ENCODE results near the gene ADAMTS2. TPM values are rescaled to one million over a fixed set of nuclear protein-coding genes. Genes with fewer than 3 reads are reported as not detected.

ADAMTS2 gene
- total RNA-seq, 1 donor from 2014 or later: 0.29 TPM

DNA sequence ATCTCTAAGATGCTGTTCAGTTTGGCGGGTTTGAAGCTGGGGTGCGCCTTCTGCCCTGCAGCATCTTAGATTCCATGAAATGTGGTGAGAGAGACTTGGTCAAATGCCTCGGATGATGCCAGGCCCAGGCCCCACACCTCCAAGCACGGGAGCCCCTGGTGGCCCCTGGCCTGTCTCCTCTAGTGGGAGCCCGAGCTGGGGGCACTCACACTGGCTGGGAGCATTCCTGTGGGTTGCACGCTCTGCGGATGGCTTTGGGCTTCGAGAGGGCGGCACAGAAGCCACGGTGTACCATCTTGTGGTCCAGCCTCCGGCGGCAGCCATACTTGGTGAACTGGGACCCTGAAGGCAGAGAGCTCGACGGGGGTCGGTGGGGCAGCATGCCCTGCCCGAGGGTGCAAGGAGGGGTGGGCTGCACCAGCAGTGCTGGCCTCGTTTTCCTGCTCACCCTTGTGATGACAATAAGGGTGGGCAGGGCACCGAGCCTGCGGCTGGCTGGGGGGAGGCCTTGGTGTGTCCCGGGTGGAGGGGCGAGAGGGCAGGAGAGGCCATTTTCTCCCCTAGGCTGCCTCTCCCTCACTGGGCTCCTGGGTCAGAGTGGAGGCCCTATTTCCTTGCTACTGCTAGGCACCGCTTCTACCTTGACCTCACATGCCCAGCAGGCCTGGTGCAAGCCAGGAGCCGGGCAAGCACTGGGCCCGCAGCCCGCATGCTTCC, 219.3 kb downstream of the ADAMTS2 start:
- no peak overlapping the region for H3K4me3 ChIP-seq (ENCODE audit: low read depth, low read length)
- no peak for DNase-seq (ENCODE audit: low read depth)
- TF ChIP-seq, protein P1, sequence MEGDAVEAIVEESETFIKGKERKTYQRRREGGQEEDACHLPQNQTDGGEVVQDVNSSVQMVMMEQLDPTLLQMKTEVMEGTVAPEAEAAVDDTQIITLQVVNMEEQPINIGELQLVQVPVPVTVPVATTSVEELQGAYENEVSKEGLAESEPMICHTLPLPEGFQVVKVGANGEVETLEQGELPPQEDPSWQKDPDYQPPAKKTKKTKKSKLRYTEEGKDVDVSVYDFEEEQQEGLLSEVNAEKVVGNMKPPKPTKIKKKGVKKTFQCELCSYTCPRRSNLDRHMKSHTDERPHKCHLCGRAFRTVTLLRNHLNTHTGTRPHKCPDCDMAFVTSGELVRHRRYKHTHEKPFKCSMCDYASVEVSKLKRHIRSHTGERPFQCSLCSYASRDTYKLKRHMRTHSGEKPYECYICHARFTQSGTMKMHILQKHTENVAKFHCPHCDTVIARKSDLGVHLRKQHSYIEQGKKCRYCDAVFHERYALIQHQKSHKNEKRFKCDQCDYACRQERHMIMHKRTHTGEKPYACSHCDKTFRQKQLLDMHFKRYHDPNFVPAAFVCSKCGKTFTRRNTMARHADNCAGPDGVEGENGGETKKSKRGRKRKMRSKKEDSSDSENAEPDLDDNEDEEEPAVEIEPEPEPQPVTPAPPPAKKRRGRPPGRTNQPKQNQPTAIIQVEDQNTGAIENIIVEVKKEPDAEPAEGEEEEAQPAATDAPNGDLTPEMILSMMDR (conservative IDR thresholded peaks at IDR 0.05; ENCODE audit: low read depth, low read length): no peak

DNA sequence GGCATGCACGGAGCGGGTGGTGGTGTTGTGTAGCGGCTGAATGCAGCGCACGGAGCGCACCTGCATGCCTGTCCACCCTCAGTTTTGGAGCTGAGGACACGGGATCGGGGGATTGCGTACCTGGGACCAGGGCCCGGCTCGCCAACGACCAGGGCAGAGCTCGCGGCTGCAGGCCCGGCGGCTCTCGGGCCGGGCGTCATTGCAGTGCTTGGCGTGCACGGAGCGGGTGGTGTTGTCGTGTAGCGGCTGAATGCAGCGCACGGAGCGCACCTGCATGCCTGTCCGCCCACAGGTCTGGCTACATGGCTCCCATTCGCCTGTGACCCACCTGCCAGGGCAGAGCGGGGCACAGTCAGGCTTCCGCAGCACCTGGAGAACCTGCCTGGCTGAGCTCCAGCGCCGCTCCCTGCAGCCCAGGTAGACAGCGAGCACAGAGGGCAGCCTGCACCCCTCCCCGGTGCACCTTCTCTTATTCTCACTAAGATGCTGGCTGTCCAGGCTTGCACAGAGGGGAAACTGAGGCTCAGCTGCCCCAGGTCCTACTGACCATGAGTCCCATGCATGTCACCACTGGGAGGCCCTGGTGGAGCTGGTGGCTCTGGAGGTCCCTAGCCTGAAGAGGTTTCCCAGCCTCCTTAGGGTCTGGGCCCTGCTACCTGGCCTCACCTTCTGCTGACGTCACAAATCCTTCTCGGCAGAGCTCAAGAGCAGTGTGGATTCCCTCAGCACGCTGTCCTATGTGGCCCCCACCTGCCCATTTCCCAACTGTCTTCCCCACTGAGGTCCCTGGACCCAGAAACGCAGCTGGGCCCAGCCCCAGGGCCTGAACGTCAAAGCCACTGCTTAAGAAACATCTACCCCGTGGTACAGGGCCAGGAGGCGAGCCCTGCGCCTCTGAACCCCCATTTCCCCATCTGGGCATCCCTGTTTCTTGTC, 220.1 kb downstream of the ADAMTS2 start:
- no peak for DNase-seq (ENCODE audit: low read depth)
- H3K4me3 ChIP-seq (ENCODE audit: low read depth, low read length): no peak overlapping the region
- TF ChIP-seq, protein P1 (conservative IDR thresholded peaks at IDR 0.05; ENCODE audit: low read depth, low read length): no peak

DNA sequence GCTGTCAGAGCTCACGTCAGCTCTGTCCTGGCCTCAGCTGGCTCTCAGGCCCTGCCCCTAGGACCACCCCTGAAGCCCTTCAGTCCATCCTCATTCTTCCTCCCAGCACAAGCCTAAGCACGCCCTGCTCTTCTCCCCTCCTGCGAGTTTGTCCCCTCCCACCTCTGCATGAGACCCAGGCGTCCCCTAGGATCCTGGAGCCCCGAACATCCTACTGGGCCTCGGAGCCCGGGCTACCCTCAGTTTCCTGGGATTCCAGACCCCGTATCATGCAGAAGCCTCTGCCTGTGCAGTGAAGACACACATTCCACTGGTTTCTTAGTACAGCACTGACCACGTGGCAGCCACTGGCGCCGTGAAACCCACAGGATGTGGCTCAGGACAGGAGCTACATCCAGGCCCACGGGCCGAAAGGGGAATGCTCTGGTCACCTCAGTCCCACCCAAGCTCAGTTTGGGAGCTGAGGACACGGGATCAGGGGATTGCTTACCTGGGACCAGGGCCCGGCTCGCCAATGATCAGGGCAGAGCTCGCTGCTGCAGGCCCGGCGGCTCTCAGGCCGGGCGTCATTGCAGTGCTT, 220.9 kb downstream of the ADAMTS2 start:
- no peak for DNase-seq (ENCODE audit: low read depth)
- no peak overlapping the region for H3K4me3 ChIP-seq (ENCODE audit: low read depth, low read length)
- TF ChIP-seq, protein P1 (conservative IDR thresholded peaks at IDR 0.05; ENCODE audit: low read depth, low read length): no peak

DNA sequence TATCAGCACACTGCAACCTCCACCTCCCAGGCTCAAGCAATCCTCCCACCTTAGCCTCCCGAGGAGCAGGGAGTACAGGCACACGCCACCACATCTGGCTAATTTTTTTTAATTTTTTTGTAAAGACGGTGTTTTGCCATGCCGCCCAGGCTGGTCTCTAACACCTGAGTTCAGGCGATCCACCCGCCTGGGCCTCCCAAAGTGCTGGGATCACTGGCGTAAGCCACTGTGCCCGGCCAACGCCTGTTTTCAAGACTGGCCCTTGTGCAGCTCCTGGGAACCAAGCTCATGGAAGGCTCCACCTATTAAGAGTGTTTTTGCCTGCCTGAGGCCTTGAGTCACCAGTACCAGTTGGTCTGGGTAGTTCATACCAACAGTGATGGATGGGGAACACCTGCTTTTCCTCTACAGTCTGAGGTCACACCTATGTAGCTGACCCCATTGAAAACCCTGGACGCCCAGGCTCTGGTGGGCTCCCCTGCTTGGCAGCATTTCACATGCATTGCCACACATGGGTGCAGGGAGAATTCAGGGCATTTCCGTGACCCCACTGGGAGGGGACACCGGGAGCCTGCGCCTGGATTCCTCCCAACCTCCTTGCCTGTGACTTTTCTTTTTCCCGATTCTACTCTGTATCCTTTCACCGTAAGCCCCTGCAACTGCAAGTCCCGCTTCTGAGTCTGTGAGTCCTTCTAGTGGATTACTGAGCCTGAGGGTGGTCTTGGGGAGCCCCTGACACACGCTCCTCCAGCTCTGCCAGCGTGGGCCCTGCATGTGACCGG, 221.6 kb downstream of the ADAMTS2 start:
- no peak overlapping the region for H3K4me3 ChIP-seq (ENCODE audit: low read depth, low read length)
- no peak for DNase-seq (ENCODE audit: low read depth)
- TF ChIP-seq, protein P1 (conservative IDR thresholded peaks at IDR 0.05; ENCODE audit: low read depth, low read length): no peak

DNA sequence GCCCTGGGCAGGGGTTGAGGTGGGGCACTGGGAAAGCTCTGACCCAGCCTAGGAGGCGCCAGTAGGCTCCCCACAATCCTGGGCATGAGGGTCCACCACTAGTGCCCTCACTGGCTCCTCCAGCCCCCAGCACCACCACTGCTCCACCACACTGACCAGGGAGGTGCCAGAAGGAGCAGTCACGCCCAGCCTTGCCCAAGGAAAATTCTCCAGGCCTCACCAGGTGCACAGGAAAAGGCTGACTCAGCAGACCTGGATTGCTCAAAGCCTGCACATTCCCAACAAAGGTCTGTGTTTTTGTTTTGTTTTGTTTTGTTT, 222.2 kb downstream of the ADAMTS2 start:
- TF ChIP-seq, protein P1 (conservative IDR thresholded peaks at IDR 0.05; ENCODE audit: low read depth, low read length): no peak
- DNase-seq (ENCODE audit: low read depth): no peak
- H3K4me3 ChIP-seq (ENCODE audit: low read depth, low read length): no peak overlapping the region

DNA sequence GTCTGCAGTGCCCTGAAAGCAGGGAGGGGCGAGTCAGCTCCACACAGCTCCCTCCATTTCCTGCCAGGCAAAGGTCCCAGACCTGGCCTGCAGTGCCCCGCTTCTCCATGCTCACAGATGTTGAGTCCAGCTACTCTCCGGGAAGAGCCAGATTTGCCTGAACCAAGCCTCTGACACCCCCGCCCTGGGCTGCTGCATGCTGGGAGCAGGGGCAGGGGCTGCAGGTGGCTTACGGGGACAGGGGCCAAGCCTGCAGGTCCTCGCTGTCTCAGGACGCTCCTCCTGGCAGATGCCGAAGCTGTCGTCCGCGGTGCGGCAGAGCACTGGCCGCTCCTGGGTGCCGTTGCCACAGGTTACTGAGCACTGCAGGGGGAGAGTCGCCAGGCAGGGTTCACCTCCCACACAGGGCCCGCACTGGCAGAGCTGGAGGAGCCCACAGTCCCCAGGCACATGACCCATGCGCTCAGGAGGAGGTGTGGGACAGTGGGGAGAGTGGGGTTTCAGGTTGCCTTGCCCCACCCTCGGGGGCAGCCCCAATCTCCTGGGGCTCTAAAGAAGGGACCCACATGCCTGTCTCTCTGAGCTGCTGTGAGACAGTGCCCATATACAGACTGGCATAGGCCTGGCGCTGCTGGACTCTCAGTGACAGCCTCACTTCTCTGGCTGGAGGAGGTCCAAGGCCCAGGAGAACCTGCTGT, 222.7 kb downstream of the ADAMTS2 start:
- TF ChIP-seq, protein P1 (conservative IDR thresholded peaks at IDR 0.05; ENCODE audit: low read depth, low read length): no peak
- H3K4me3 ChIP-seq (ENCODE audit: low read depth, low read length): no peak overlapping the region
- DNase-seq (ENCODE audit: low read depth): no peak

Data from epithelial cell of proximal tubule (primary cell).